ENCODE measurements around the gene BDKRB2. TPM values are rescaled to one million over a fixed set of nuclear protein-coding genes. Genes with fewer than 3 reads are reported as not detected.

The BDKRB2 gene
- total and polyA plus RNA-seq, 10 donors, result 0.02 to 0.57 (median 0.13) TPM; not detected in 3

DNA sequence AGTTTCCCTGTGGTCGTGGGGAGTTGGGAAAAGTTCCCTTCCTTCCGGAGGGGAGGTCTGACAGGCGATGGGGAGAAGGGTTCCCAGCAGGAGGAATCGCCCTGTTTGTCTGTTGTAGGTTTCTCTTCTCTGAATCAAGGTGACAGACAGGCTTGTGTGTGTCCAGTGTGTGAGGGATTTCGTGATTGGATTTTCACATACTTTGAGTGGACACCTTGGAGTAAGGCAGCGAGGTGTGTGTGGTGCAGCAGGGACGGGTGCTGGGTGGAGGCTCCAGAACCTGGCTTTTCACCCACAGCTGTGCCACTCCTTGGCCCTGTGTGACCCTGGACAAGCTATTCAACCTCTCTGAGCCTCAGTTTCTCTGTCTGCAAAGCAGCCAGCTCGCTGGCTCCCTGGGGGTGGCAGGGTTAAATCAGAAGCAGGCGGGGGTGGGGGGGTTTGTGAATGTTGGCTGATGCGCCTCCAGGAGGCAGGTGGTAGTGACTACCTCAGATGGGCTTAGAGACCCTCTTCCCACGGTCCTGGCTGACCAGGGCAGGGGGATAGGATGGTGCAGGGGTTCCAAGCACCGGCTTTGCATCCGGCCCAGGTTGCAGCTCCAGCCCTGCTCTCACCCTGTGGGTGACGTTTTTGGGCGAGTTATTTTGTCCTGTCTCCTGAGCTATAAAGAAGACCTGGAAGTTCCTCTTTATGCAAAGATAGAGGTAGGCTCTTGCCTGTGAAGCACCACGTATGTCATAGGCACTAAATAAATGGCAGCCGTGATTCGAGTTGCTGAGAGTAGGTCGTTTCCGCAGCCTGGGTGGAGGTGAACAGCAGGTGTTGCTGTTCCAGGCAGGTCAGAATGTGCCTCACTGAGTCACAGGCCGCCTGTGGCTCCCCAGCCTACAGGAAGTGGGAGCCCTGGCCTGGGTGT lies 679 bp downstream of the BDKRB2 start:
- H3K9me3 ChIP-seq, result no peaks in the 10 kb centered on the region
- no peaks in the 10 kb centered on the region for H3K36me3 ChIP-seq
- TF ChIP-seq POLR2AphosphoS5 (IDR thresholded peaks at IDR 0.05) (no peak), CTCF (IDR thresholded peaks at IDR 0.05 in 8 of 11, conservative IDR thresholded peaks at IDR 0.05 in 3 of 11) (no peak), POLR2A (IDR thresholded peaks at IDR 0.05) (no peak)
- H3K4me1 ChIP-seq, result peaks cover 0 to 15% (median 0%) of the 10 kb centered on the region in 6 donors
- H3K27ac ChIP-seq, result peak overlapping the region in 1 of 8 donors; percentile 33
- 39 to 45% (median 42%) methylated on average over 17 to 21 of the region's 21 CpGs for WGBS, 5 donors
- intact Hi-C loops (cut with DNase I; ENCODE audit: low total_unique reads), result no loop called here
- H3K27me3 ChIP-seq (replicated peaks in 1 of 7), result peaks cover 0 to 74% (median 12%) of the 10 kb centered on the region in 7 donors
- H3K4me3 ChIP-seq, result peak overlapping the region in 4 of 8 donors; percentile 1 to 40 (median 12)
- no peak for DNase-seq

- intact Hi-C loops (cut with DNase I; ENCODE audit: low total_unique reads), result no loop called here
Observed at GRCh38 chr14:96205978-96206360, 1.3 kb downstream of the BDKRB2 start.

DNA sequence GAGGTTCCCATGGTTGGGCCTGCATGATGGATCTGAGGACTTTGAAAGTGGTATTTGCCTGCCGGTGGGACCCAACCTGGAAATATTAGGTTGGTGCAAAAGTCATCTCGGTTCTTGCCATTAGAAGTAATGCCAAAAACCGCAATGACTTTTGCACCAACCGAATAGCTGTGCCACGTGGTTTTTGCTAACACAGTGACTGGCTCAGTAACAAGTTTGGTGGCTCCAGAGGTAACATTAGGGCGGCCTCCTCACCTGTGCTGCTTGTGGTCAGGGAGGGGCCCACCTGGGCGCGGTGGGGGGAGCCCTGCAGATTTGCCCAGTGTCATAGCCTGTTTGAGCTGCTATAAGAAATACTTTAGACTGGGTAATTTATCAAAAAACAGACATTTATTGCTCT lies 1.8 kb downstream of the BDKRB2 start:
- WGBS, 5 donors, result 71 to 84% (median 74%) methylated on average over 4 to 8 of the region's 8 CpGs
- no peak overlapping the region for H3K4me3 ChIP-seq
- no peak for DNase-seq
- H3K27me3 ChIP-seq (replicated peaks in 1 of 7), result peaks cover 0 to 67% (median 12%) of the 10 kb centered on the region in 7 donors
- H3K27ac ChIP-seq, result no peak overlapping the region
- H3K4me1 ChIP-seq, result peaks cover 0 to 15% (median 0%) of the 10 kb centered on the region in 6 donors
- no peak for TF ChIP-seq CTCF (IDR thresholded peaks at IDR 0.05 in 8 of 11, conservative IDR thresholded peaks at IDR 0.05 in 3 of 11)
- no peak for TF ChIP-seq POLR2AphosphoS5 (IDR thresholded peaks at IDR 0.05)
- no peak for TF ChIP-seq POLR2A (IDR thresholded peaks at IDR 0.05)
- H3K9me3 ChIP-seq, result peaks cover 0 to 6% (median 2%) of the 10 kb centered on the region in 8 donors
- intact Hi-C loops (cut with DNase I; ENCODE audit: low total_unique reads), result no loop called here
- H3K36me3 ChIP-seq, result no peaks in the 10 kb centered on the region

More at GRCh38 chr14:96205978-96206360, 1.3 kb downstream of the BDKRB2 start:
- no peak overlapping the region for H3K4me3 ChIP-seq
- DNase-seq, result no peak
- 27 to 45% (median 31%) methylated on average over 5 to 6 of the region's 6 CpGs for WGBS, 5 donors
- peaks cover 0 to 1% (median 0%) of the 10 kb centered on the region in 8 donors for H3K9me3 ChIP-seq
- H3K27ac ChIP-seq, result no peak overlapping the region
- TF ChIP-seq POLR2AphosphoS5 (IDR thresholded peaks at IDR 0.05) (no peak), POLR2A (IDR thresholded peaks at IDR 0.05) (no peak), CTCF (IDR thresholded peaks at IDR 0.05 in 8 of 11, conservative IDR thresholded peaks at IDR 0.05 in 3 of 11) (no peak)
- H3K4me1 ChIP-seq, result peaks cover 0 to 15% (median 0%) of the 10 kb centered on the region in 6 donors
- peaks cover 0 to 72% (median 12%) of the 10 kb centered on the region in 7 donors for H3K27me3 ChIP-seq (replicated peaks in 1 of 7)
- no peaks in the 10 kb centered on the region for H3K36me3 ChIP-seq

GRCh38 chr14:96207686-96208085 lies 3.0 kb downstream of the BDKRB2 start:
- Histone ChIP-seq H3K9me3 (peaks cover 0 to 18% (median 14%) of the 10 kb centered on the region in 8 donors), H3K4me1 (peaks cover 0 to 15% (median 0%) of the 10 kb centered on the region in 6 donors), H3K27me3 (replicated peaks in 1 of 7) (peaks cover 0 to 58% (median 12%) of the 10 kb centered on the region in 7 donors), H3K36me3 (no peaks in the 10 kb centered on the region), H3K4me3 (no peak overlapping the region), H3K27ac (no peak overlapping the region)
- TF ChIP-seq POLR2A (IDR thresholded peaks at IDR 0.05) (no peak), POLR2AphosphoS5 (IDR thresholded peaks at IDR 0.05) (no peak), CTCF (IDR thresholded peaks at IDR 0.05 in 8 of 11, conservative IDR thresholded peaks at IDR 0.05 in 3 of 11) (no peak)
- intact Hi-C loops (cut with DNase I; ENCODE audit: low total_unique reads), result no loop called here
- 85 to 93% (median 92%) methylated on average over 5 of the region's 5 CpGs for WGBS, 5 donors
- DNase-seq, result no peak

Data from spleen (tissue), 11 donors.